Ishikawa (cell line): ENCODE data around the gene SAMD5.
A peak's percentile ranks its signal among the peaks of the same experiment; 100 is the strongest.

Experiments
- CEBPB ChIP-seq: IDR thresholded peaks from 2 replicates; pipeline ENCODE4 v1.6.1; 2012
- CREB1 ChIP-seq: IDR thresholded peaks from 2 replicates; pipeline ENCODE4 v1.6.1; 2012; ENCODE audit warnings: low read depth
- EGR1 ChIP-seq: IDR thresholded peaks from 2 replicates; pipeline ENCODE4 v1.6.1; 2012
- EP300 ChIP-seq: IDR thresholded peaks from 2 replicates; pipeline ENCODE4 v1.6.1; 2012; ENCODE audit warnings: borderline replicate concordance
- FOXM1 ChIP-seq: IDR thresholded peaks from 2 replicates; pipeline ENCODE4 v1.6.1; 2012; ENCODE audit warnings: low read depth, borderline replicate concordance
- NFIC ChIP-seq: IDR thresholded peaks from 2 replicates; pipeline ENCODE4 v1.6.1; 2012
- RAD21 ChIP-seq: IDR thresholded peaks from 2 replicates; pipeline ENCODE4 v1.6.1; 2012; ENCODE audit warnings: low read depth
- TAF1 ChIP-seq: IDR thresholded peaks from 2 replicates; pipeline ENCODE4 v1.6.1; 2012; ENCODE audit warnings: low read depth, mild to moderate bottlenecking
- TCF12 ChIP-seq: IDR thresholded peaks from 2 replicates; pipeline ENCODE4 v1.6.1; 2012; ENCODE audit warnings: low read depth
- TEAD4 ChIP-seq: IDR thresholded peaks from 2 replicates; pipeline ENCODE4 v1.6.1; 2012
- YY1 ChIP-seq: IDR thresholded peaks from 2 replicates; pipeline ENCODE4 v1.6.1; 2012; ENCODE audit warnings: low read depth
- ZBTB7A ChIP-seq: IDR thresholded peaks from 2 replicates; pipeline ENCODE4 v1.6.1; 2012; ENCODE audit warnings: low read depth
- TF ChIP-seq, protein P1 (sequence below): IDR thresholded peaks from 2 replicates; pipeline ENCODE4 v1.6.1; 2012
- TF ChIP-seq, protein P2 (sequence below): IDR thresholded peaks from 2 replicates; pipeline ENCODE4 v1.6.1; 2012
- TF ChIP-seq, protein P3 (sequence below): IDR thresholded peaks from 2 replicates; pipeline ENCODE4 v1.6.1; 2012; ENCODE audit warnings: low read depth, mild to moderate bottlenecking

Gene SAMD5

DNA sequence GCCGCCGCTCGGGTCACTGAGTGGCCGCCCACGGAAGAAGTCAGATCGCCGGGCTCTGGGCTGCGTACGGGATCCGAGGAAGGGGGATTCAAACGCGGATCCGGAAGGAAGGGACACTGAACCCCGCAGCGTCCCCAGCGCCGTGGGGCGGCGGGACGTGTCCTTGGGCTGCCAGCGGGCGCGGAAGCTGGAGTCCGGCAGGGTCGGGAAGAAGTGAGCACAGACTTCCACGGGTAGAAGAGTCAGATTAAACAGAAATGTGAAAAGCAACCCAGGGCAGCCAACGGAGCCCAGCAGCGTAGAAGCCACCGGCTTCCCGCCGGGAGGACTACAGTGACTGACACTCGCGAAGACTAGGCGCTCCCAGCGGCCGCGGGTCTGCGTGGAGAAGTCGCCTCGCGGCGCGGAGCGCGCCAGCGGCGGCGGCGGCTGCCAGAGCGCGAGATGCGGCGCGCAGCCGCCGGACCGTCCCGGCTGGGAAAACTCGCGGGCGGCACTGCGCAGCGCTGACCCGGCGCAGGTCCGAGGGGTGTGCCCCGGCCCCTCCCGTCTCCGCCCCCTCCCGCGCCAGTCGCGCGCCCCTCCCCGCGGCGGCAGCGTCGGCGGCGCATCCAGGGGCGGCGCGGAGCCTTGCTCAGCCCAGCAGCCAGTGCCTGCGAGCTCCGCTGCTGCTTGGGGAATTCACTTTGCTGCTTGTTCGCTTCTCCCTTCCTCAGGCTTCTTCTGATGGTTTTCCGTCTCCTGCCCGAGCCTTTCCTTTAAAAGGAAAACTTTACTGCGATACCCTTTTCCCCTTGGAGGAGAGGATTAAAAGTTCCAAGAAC is at the start of gene SAMD5:
TSS of gene SAMD5 (plus strand) at position 649 of the 824 bp plus-strand sequence. CDS start 239 bp downstream, outside the sequence.
- 0 out of 2 replicates have a peak, but pooled peaks have one; percentile 5 for TF ChIP-seq TEAD4
- no peak for TF ChIP-seq EGR1
- TF ChIP-seq, protein P1, sequence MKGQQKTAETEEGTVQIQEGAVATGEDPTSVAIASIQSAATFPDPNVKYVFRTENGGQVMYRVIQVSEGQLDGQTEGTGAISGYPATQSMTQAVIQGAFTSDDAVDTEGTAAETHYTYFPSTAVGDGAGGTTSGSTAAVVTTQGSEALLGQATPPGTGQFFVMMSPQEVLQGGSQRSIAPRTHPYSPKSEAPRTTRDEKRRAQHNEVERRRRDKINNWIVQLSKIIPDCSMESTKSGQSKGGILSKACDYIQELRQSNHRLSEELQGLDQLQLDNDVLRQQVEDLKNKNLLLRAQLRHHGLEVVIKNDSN, result no peak
- TF ChIP-seq TAF1, result 0 out of 2 replicates have a peak, but pooled peaks have one; percentile 27
- TF ChIP-seq ZBTB7A, result peak; percentile 23
- TF ChIP-seq, protein P2, sequence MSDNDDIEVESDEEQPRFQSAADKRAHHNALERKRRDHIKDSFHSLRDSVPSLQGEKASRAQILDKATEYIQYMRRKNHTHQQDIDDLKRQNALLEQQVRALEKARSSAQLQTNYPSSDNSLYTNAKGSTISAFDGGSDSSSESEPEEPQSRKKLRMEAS, result 0 out of 2 replicates have a peak, but pooled peaks have one; percentile 18

DNA sequence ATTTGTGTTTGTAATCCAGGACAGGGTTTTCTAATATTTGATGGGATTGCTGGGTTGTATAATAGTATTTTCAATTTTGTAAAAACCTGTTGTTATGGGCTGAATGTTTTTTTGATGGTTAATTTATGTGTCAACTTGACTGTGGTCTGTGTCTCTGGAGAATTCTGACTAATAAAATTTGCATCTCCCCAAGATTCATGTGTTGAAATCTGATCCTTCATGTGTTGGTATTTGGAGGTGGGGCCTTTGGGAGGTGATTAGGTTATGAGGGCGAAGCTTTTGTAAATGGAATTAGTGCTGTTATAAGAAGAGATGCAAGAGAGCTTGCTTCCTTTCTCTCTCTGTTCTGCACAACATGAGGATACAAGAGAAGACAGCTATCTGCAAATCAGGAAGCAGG is 48.7 kb upstream of the SAMD5 start:
- TF ChIP-seq, protein P2, result no peak
- TF ChIP-seq YY1, result no peak
- TF ChIP-seq EGR1, result no peak
- TF ChIP-seq, protein P1, result no peak
- no peak for TF ChIP-seq CREB1
- TF ChIP-seq TEAD4, result no peak

DNA sequence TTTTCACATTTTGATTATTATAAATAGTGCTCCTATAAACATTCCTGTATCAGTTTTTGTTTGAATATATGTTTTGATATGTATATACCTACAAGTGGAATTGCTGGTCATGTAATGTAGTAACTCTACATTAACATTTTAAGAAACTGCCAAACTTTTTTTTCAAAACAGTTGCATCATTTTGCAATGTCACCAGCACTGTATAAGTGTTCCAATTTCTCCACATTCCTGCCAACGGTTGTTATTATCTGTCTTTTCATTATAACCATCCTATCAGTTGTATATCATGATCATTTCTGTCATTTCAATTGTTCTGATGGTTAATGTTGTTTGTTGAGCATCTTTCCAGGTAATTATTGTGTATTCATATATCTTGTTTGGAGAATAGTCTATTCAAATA is 44.8 kb upstream of the SAMD5 start:
- TF ChIP-seq CEBPB, result no peak
- no peak for TF ChIP-seq TEAD4
- no peak for TF ChIP-seq TAF1
- TF ChIP-seq YY1, result no peak
- no peak for TF ChIP-seq RAD21
- no peak for TF ChIP-seq TCF12
- TF ChIP-seq NFIC, result no peak
- no peak for TF ChIP-seq EGR1
- no peak for TF ChIP-seq FOXM1

DNA sequence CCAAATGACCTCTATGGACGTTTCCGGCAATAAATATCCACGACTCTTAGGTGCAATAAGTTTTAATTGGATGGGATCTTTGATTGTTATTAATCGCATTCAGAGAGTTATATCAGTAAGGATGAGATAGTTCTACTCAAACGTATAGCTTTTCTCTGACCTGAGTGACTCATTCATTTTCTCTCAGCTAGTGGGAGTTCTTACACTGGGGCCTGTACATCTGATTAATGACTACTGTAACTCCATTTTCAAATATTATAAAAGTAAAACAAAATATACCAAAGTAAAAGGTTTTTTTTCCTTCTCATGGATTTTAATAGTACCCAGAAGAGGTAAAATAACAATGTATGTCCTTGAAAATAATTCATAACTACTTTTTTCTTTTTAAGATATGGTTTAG is 41.1 kb upstream of the SAMD5 start:
- TF ChIP-seq TEAD4 (no peak), TAF1 (no peak), ZBTB7A (no peak), FOXM1 (no peak), NFIC (no peak), EGR1 (no peak), CEBPB (no peak), EP300 (no peak)
- TF ChIP-seq, protein P1, result no peak

DNA sequence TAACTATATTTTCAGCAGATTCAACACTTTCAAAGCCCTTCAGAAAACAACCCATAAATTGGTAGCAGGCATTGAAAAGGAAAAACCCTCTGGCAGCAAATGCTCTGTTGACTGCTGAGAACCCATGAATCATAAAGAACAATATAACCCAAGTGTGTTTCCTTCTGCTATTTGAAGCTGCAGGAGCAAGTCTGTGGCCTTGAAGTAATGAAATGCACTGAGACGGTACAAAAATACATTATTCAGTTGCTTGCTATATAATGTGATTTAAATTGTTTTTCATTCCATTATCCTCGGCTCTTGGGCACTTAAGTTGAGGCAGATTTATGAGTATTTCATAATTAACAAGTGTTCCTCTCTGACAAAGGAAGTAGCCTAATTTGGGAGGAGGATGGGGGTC is 40.6 kb upstream of the SAMD5 start:
- TF ChIP-seq EP300 (no peak), FOXM1 (no peak), TAF1 (no peak), NFIC (no peak), ZBTB7A (no peak), CREB1 (no peak), EGR1 (no peak), RAD21 (no peak)

DNA sequence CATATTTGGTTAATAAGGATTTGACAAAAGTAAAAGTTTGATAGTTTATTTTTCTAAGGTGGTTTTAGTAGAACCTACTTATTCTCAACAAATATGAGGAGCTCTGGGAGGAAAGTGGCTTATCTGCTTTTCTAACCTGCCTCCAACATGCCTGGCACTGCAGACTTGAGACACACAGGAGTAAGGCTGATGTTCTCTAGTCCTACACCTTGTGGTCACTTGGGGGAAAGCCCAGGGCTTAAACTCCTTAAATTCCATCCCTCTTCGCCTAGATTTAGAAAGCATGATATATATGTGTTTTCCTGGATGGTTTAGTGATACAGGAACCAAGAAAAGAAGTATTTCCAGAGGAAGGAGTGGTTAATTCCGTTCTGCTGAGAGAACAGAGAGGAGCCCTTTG is 39.9 kb upstream of the SAMD5 start:
- no peak for TF ChIP-seq CEBPB
- TF ChIP-seq ZBTB7A, result no peak
- no peak for TF ChIP-seq FOXM1
- TF ChIP-seq, protein P1, result no peak
- no peak for TF ChIP-seq TEAD4
- TF ChIP-seq CREB1, result no peak
- no peak for TF ChIP-seq YY1
- TF ChIP-seq NFIC, result no peak
- no peak for TF ChIP-seq EP300
- TF ChIP-seq, protein P2, result no peak
- no peak for TF ChIP-seq RAD21
- no peak for TF ChIP-seq EGR1
- TF ChIP-seq TCF12, result no peak
- TF ChIP-seq, protein P3, sequence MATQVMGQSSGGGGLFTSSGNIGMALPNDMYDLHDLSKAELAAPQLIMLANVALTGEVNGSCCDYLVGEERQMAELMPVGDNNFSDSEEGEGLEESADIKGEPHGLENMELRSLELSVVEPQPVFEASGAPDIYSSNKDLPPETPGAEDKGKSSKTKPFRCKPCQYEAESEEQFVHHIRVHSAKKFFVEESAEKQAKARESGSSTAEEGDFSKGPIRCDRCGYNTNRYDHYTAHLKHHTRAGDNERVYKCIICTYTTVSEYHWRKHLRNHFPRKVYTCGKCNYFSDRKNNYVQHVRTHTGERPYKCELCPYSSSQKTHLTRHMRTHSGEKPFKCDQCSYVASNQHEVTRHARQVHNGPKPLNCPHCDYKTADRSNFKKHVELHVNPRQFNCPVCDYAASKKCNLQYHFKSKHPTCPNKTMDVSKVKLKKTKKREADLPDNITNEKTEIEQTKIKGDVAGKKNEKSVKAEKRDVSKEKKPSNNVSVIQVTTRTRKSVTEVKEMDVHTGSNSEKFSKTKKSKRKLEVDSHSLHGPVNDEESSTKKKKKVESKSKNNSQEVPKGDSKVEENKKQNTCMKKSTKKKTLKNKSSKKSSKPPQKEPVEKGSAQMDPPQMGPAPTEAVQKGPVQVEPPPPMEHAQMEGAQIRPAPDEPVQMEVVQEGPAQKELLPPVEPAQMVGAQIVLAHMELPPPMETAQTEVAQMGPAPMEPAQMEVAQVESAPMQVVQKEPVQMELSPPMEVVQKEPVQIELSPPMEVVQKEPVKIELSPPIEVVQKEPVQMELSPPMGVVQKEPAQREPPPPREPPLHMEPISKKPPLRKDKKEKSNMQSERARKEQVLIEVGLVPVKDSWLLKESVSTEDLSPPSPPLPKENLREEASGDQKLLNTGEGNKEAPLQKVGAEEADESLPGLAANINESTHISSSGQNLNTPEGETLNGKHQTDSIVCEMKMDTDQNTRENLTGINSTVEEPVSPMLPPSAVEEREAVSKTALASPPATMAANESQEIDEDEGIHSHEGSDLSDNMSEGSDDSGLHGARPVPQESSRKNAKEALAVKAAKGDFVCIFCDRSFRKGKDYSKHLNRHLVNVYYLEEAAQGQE, result no peak
- no peak for TF ChIP-seq TAF1

DNA sequence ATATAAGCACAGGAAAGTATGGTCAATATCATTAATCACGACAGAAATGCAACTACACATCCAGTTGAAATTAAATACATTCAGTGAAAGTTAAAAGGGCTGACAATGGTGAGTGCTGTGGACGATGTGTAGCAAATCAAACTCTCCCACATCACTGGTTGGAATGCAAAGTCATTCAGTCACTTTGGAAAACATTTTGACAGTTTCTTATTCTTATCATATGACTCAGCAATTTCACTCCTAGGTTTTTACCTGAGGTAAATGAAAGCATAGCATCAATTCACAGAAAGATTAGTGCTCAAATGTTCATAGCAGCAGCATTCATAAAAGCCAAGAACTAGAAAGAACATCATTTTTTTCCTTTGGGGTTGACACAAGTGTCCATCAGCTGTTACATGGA is 28.6 kb upstream of the SAMD5 start:
- TF ChIP-seq FOXM1, result no peak
- TF ChIP-seq, protein P3, result no peak
- TF ChIP-seq EGR1, result no peak
- no peak for TF ChIP-seq NFIC
- no peak for TF ChIP-seq EP300
- TF ChIP-seq, protein P1, result no peak
- TF ChIP-seq YY1, result no peak
- TF ChIP-seq TAF1, result no peak
- no peak for TF ChIP-seq CEBPB
- no peak for TF ChIP-seq TEAD4
- TF ChIP-seq RAD21, result no peak
- TF ChIP-seq ZBTB7A, result no peak
- no peak for TF ChIP-seq TCF12
- TF ChIP-seq CREB1, result no peak
